Measurements from ENCODE around the gene FIGN. TPM values are rescaled to one million over a fixed set of nuclear protein-coding genes. Genes with fewer than 3 reads are reported as not detected.

Gene FIGN
- total RNA-seq, 1 donor from 2014 or later, result 6.0 TPM

- ATAC-seq (no peak), DNase-seq (ENCODE audit: low spot score) (no peak)
Measured at GRCh38 chr2:163741435-163741834, 5.6 kb upstream of the FIGN start.

DNA sequence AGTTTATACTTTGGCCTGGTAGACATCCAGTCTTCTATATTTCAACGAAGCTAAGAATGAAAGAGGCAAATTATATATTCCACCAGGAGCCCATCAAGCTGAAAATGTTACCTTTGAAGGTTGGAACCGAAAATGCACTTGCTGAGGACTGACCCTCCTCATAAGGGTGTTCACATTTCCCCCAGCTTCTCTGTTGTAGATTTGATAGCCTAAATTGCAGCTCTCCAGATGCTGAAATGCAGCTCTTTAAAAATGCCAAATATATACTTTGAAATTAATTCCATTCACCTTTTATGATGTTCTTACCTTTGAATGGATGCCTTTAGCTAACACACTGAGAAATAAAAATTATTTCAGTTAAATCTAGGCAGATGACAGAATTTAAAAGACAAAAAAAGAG lies 1.8 kb upstream of the FIGN start:
- DNase-seq (ENCODE audit: low spot score), result no peak
- no peak for ATAC-seq

- DNase-seq (ENCODE audit: low spot score), result no peak
- ATAC-seq, result no peak
Measured at GRCh38 chr2:163737190-163737439, 1.3 kb upstream of the FIGN start.

DNA sequence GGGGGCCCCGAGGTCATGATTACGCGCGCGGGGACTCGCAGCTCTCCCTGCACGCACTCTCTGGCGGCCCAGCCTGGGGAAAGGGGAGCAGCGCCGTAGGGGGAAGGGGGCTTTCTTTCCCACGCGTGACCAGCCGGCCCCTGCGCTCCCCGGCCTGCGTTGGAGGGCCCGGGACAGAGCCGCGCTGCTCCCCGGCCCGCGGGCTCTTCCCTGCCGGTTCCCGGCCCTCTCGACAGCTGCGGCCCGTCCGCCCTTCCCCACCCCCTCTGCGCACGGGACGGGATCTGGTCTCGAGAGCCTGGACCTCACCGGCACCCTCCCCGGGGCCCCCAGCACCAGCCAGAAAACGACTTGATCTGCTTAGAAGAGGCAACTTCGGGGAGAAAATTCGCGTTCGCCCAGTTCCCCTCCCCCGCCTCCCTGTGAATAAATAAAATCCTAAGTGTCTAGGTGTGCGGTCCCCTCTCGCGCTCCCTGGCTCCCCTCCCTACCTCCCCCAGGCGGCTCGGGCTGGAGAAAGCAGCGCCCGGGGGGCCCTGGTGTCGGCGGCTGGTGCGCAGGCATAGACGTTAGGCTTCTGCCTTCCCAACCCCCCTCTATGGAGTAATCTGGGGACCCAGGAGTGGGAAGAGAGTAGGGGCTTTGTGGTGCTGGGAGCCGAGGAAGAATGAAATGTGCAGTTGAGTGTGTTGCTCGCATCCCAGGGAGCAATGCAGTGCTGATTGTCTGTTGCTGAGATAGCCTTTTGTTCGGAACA lies 803 bp upstream of the FIGN start:
- ATAC-seq (peak; percentile 66), DNase-seq (ENCODE audit: low spot score) (peak; percentile 58)

DNA sequence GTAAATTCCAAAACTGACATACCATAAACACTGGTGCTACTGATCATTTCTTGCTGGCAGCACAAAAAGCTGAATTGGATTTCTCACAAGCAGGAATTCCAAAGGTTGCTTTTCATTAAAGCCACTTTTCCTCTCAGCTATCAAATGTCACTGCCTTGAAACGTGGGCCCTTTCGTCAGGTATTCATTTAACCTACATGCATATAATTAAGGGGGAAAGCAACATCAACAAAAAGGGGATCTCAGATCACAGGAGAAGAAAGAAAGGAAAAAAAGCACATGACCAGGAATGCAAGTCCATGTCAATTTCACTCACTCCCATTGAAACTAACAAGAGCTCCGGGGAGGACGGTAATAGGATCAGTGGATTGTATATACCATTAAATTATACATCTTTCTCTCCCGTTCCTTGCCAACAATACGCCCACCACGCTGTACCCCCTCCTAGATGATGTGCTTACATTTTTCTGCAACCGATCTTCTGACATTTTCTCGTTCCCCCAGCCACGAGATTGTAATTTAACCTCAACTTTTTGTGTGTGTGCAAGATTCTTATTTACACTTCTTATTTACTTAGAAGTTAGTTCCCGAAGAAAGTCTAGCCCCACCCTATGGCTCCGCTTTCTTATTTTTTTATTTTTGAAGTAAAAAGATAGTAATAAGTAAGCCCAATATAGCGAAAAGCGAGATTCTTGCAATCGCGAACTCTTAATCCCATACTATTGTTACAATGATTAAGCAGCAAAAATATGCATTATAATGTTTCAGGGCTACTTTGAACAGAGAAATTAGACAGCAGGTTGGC lies 725 bp downstream of the FIGN start:
- no peak for ATAC-seq
- DNase-seq (ENCODE audit: low spot score), result no peak

- DNase-seq (ENCODE audit: low spot score) (no peak), ATAC-seq (no peak)
Measured at GRCh38 chr2:163734401-163734800, 1.4 kb downstream of the FIGN start.

DNA sequence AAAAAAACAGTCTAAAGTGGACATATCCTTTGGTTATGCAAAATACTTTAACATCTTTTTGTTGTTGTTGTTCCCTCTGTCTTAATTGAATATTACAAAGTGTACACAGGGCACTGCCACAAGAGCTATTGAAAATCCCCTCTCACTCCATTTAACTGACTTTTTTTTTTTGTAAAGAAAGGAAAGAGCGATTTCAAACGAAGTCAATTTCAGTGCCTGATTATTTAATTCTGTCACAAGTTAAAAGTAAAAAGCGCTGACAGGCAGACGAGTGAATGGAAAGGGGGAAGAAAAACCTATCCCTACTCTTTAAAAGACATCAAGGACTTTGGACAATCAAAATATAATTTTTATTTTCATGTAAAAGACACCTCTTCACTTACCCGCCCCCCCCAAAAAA lies 1.9 kb downstream of the FIGN start:
- ATAC-seq (no peak), DNase-seq (ENCODE audit: low spot score) (no peak)

- no peak for DNase-seq (ENCODE audit: low spot score)
- peak; percentile 34 for ATAC-seq
Measured at GRCh38 chr2:163733301-163733938, 2.4 kb downstream of the FIGN start.

DNA sequence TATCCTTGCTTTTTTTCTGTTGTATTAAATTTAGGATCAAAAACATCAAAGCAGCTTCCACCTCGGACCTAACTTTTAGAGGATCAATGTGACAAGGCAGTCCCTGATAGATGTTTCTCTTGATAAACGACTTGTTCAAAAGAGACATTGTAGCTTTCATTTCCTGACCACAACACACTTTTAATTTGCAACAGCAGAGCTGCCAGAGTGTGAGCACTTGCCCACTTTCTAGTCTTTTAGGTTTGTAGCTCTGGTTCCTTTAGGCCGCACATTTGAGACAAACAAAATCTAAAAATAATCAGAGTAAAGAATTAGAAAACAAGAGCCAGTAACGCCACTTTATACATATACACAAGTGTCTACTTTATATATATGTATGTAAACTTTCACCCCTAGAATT lies 3.1 kb downstream of the FIGN start:
- DNase-seq (ENCODE audit: low spot score) (no peak), ATAC-seq (no peak)

DNA sequence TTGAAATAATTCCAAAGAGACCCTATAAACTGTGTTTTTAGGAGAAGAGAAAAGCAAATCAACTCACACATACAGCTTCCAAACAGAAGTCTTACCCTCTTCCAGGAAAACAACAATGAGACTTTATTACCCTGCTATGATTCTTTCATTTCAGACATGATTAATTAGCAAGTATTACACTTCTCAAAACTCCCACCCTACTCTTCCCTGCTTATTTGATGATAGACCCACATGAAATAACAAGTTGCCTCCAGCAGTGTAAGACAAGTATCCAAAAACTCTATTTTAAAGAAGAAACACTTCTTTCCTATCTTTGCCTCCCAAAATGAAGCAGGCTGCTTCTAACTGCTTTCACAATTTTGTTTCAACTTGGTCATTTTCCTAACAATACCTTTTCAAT lies 4.1 kb downstream of the FIGN start:
- ATAC-seq (no peak), DNase-seq (ENCODE audit: low spot score) (no peak)

DNA sequence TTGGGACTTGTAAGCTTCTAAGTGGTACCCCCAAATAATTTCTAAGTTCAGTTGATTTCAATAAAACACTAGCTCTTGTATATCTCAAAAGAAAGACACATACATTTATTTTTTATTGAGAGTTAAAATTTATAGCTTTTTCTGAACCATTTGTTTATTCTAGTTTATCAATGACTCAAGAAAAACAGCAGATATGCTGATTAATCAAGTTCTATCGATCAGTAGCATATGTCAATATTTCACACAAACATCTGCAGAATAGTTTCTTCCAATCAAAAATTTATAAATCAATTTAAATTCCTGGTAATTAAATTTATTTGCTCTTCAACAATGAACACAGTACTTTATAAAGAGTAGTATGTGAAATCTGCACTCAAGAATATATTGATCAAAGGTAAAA lies 5.3 kb downstream of the FIGN start:
- no peak for ATAC-seq
- DNase-seq (ENCODE audit: low spot score), result no peak

DNA sequence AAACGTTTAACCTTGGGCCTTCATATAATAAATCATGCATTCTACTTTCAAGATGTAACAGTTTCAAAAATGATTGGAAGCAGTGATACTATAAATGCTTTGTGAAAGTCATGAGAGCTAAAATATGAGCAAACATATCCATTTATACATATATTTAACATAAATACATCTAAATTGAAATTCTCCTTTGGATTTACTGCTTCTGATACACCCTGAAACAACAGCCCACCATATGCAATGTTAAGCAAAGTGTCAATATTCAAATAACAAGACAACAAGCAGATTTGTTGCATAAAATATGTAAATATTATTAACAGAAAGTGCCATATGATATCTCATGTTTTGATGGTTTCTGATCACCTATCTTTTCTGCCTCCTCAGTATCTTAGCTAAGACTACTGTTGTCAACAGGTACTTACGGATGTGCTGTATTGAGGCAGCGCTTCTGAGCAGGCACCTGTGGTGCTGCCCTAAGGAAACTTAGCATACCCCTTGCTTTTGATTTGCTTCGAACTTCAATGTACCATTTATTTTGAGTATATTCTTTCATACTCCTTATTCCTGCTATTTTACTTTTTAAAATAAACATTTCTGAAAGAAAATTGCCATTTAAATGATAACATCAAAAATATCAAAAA lies 6.1 kb downstream of the FIGN start:
- no peak for DNase-seq (ENCODE audit: low spot score)
- ATAC-seq, result no peak

DNA sequence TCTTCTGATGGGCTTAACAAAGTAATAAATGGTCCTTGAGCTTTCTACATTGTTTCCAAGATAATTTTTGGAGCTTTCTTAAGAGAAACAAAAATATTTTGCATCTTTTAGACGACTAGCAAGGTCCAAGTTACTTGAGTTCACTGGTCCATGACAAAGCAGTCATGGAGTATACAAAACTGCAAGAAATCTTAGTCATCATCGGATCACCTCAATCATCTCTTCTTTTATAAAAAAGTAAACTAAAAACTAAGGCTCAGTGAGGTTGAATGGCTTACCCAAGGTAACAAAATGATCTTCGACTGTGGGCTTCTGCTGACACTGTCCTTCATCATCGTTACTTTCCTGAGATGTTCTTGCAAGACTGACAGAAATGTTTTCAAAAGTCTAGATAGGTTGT lies 11.9 kb downstream of the FIGN start:
- no peak for ATAC-seq
- DNase-seq (ENCODE audit: low spot score), result no peak

GRCh38 chr2:163723348-163723747 lies 12.5 kb downstream of the FIGN start:
- ATAC-seq (peak; percentile 75), DNase-seq (ENCODE audit: low spot score) (no peak)

DNA sequence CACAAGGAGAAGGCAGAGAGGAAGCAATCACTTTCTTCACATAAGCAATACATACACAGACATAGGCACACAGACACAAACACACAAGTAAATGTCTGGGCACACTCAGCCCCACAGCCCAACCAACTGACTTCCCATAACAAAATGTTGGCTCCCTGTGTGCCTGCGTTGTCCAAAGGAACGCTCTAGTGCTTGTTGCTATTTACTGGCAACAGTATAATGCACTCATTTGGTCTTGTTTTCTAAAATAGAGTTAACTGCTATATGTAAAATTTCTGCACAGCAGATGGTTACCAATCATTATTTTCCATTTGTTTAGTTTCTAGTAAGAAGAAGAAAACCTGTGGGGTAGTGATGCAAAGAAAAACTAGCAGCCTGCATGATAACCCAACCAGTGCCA lies 16.5 kb downstream of the FIGN start:
- DNase-seq (ENCODE audit: low spot score) (no peak), ATAC-seq (no peak)

GRCh38 chr2:163717993-163718680 lies 17.7 kb downstream of the FIGN start:
- ATAC-seq (no peak), DNase-seq (ENCODE audit: low spot score) (no peak)

DNA sequence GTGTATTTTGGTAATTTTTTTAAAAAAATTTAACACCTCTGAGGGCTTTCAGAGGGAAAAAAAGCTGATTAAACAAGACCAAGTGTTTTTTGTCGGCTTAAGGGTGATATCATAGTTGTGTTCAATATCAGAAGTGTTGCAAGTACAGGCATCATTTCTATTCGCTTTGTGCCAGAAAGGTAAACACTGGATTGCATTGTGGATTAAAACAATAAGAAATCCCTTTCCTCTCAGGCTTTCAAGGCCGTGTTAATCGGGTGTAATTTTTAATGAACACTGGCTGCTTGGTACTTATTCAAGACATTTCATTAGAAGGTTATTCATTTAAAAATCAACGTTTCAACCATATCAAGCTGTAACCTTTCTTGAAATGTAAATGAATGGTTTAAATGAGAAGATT lies 18.3 kb downstream of the FIGN start:
- ATAC-seq (peak; percentile 68), DNase-seq (ENCODE audit: low spot score) (no peak)

DNA sequence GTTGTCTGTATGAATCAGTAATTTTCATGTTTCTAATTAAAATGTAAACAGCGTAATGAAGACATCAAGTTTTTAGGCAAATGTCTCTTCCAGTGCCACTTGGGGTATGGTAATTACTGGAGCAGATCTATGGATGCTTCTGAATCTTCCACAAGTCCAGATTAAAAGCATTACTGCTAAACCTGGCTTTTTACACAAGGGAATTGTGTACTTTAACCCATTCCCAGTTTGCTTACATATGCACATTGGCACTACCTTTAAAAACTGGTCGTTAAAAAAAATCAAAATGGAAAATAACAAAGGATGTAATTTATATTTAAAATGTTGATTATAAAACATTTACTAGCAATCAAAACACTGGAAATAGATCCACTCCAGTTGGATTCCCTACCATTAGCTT lies 19.7 kb downstream of the FIGN start:
- DNase-seq (ENCODE audit: low spot score) (no peak), ATAC-seq (peak; percentile 43)

GRCh38 chr2:163715668-163716067 lies 20.1 kb downstream of the FIGN start:
- ATAC-seq (peak; percentile 9), DNase-seq (ENCODE audit: low spot score) (no peak)

GRCh38 chr2:163715199-163715598 lies 20.6 kb downstream of the FIGN start:
- peak; percentile 92 for ATAC-seq
- peak; percentile 64 for DNase-seq (ENCODE audit: low spot score)

Measured in left lobe of liver (tissue), 2 donors.